Thymus (tissue), 11 donors: Measurements from ENCODE around the gene MYL12A. TPM values are rescaled to one million over a fixed set of nuclear protein-coding genes. Genes with fewer than 3 reads are reported as not detected.
"Not testable (repeated sequence)": the region's sequence is repeated elsewhere in the genome, so short reads cannot be mapped to it uniquely, and the experiment has no call there.

Experiments used
- DNase-seq, 9 donors: peaks; one replicate each; pipeline ENCODE4 v3.0.0-alpha.2; 2013; ENCODE audit warnings: low spot score in 9 of 9, low read depth in 6 of 9, missing footprints in 1 of 9
- H3K27ac ChIP-seq, 2 donors: one replicate each; pipeline ENCODE4 v1.5.1; 2013; ENCODE audit warnings: control low read depth in 1 of 2, low read depth in 1 of 2, low read length in 1 of 2, mild to moderate bottlenecking in 1 of 2, moderate library complexity in 1 of 2
- H3K27me3 ChIP-seq, 2 donors: one replicate each; pipeline ENCODE4 v1.5.1; 2013; ENCODE audit warnings: low read length in 1 of 2; ENCODE audit not compliant: control insufficient read depth in 2 of 2, insufficient read depth in 1 of 2
- H3K36me3 ChIP-seq, 2 donors: one replicate each; pipeline ENCODE4 v1.5.1; 2013; ENCODE audit warnings: low read length in 1 of 2, mild to moderate bottlenecking in 1 of 2, moderate library complexity in 1 of 2; ENCODE audit not compliant: control insufficient read depth in 2 of 2, insufficient read depth in 2 of 2
- H3K4me1 ChIP-seq, 2 donors: one replicate each; pipeline ENCODE4 v1.5.1; 2013; ENCODE audit warnings: low read length in 2 of 2; ENCODE audit not compliant: control insufficient read depth in 2 of 2, insufficient read depth in 2 of 2
- H3K4me3 ChIP-seq, 2 donors: one replicate each; pipeline ENCODE4 v1.5.1; 2013; ENCODE audit warnings: low read length in 2 of 2, control low read depth in 1 of 2, mild to moderate bottlenecking in 1 of 2
- H3K9me3 ChIP-seq, 2 donors: one replicate each; pipeline ENCODE4 v1.5.1; 2013; ENCODE audit warnings: low read length in 1 of 2, mild to moderate bottlenecking in 1 of 2; ENCODE audit not compliant: control insufficient read depth in 2 of 2, insufficient read depth in 1 of 2
- WGBS: extraction: QIAGEN DNeasy Blood & Tissue Kit; methylation state at CpG from one replicate; pipeline ENCODE4 v1.1.7; 2013; 5-methylcytosine and 5-hydroxymethylcytosine counted together
- polyA plus RNA-seq: library from polyadenylated mRNA; stranded (reverse); fragments of 200-250 nt; gene quantifications from one replicate; pipeline ENCODE4 v1.2.3, GENCODE V29; 2013
- total RNA-seq: library from RNA; stranded (reverse); fragments of 120-200 nt; gene quantifications from one replicate; pipeline ENCODE4 v1.2.4, GENCODE V29; 2013
- donor health status: healthy.

The MYL12A gene
- total and polyA plus RNA-seq, 2 donors, result 664 to 747 TPM

GRCh38 chr18:3266062-3266608, 18.5 kb downstream of the MYL12A start:
- no peaks in the 10 kb centered on the region for H3K27me3 ChIP-seq
- no peak overlapping the region for H3K27ac ChIP-seq
- H3K9me3 ChIP-seq, result no peaks in the 10 kb centered on the region
- no peak overlapping the region for H3K4me3 ChIP-seq
- peaks cover 0 to 2% of the 10 kb centered on the region in 2 donors for H3K36me3 ChIP-seq
- WGBS, result 68% methylated on average over 7 of the region's 7 CpGs
- H3K4me1 ChIP-seq, result peaks cover 13 to 15% of the 10 kb centered on the region in 2 donors
- DNase-seq, result no peak

GRCh38 chr18:3268306-3268705, 20.7 kb downstream of the MYL12A start:
- no peak for DNase-seq
- H3K4me1 ChIP-seq, result peaks cover 11 to 15% of the 10 kb centered on the region in 2 donors
- no peaks in the 10 kb centered on the region for H3K27me3 ChIP-seq
- H3K9me3 ChIP-seq, result no peaks in the 10 kb centered on the region
- H3K4me3 ChIP-seq, result no peak overlapping the region
- no peak overlapping the region for H3K27ac ChIP-seq
- H3K36me3 ChIP-seq, result peaks cover 4 to 6% of the 10 kb centered on the region in 2 donors

- DNase-seq, result no peak
- 96% methylated on average over 4 of the region's 4 CpGs for WGBS
- Histone ChIP-seq H3K36me3 (peaks cover 10 to 15% of the 10 kb centered on the region in 2 donors), H3K27me3 (no peaks in the 10 kb centered on the region), H3K4me3 (no peak overlapping the region), H3K27ac (no peak overlapping the region), H3K9me3 (no peaks in the 10 kb centered on the region), H3K4me1 (peaks cover 5 to 7% of the 10 kb centered on the region in 2 donors)
These were observed 21.8 kb downstream of the MYL12A start for GRCh38 chr18:3269241-3269913.

- DNase-seq, result no peak
- no peak overlapping the region for H3K4me3 ChIP-seq
- H3K4me1 ChIP-seq, result peaks cover 3 to 7% of the 10 kb centered on the region in 2 donors
- H3K9me3 ChIP-seq, result no peaks in the 10 kb centered on the region
- no peaks in the 10 kb centered on the region for H3K27me3 ChIP-seq
- H3K36me3 ChIP-seq, result peaks cover 13 to 21% of the 10 kb centered on the region in 2 donors
- WGBS, result 96% methylated on average over 1 of the region's 1 CpG
- no peak overlapping the region for H3K27ac ChIP-seq
These were observed 22.3 kb downstream of the MYL12A start for GRCh38 chr18:3269914-3270299.

GRCh38 chr18:3273042-3273441, 25.4 kb downstream of the MYL12A start:
- DNase-seq, result no peak
- Histone ChIP-seq H3K36me3 (peaks cover 26 to 42% of the 10 kb centered on the region in 2 donors), H3K9me3 (no peaks in the 10 kb centered on the region), H3K27me3 (no peaks in the 10 kb centered on the region), H3K27ac (no peak overlapping the region), H3K4me1 (no peaks in the 10 kb centered on the region), H3K4me3 (no peak overlapping the region)
- WGBS, result 65% methylated on average over 3 of the region's 3 CpGs

- peaks cover 26 to 47% of the 10 kb centered on the region in 2 donors for H3K36me3 ChIP-seq
- not testable (repeated sequence) for H3K27ac ChIP-seq, H3K4me3 ChIP-seq, H3K27me3 ChIP-seq, H3K9me3 ChIP-seq, DNase-seq, H3K4me1 ChIP-seq
- 93% methylated on average over 7 of the region's 7 CpGs for WGBS
These were observed 30.1 kb downstream of the MYL12A start for GRCh38 chr18:3277643-3278213.

- H3K4me3 ChIP-seq, result no peak overlapping the region
- H3K27me3 ChIP-seq, result no peaks in the 10 kb centered on the region
- no peaks in the 10 kb centered on the region for H3K4me1 ChIP-seq
- no peak overlapping the region for H3K27ac ChIP-seq
- no peaks in the 10 kb centered on the region for H3K9me3 ChIP-seq
- 66% methylated on average over 14 of the region's 14 CpGs for WGBS
- DNase-seq, result no peak
- H3K36me3 ChIP-seq, result peaks cover 16 to 33% of the 10 kb centered on the region in 2 donors
These were observed 31.9 kb downstream of the MYL12A start for GRCh38 chr18:3279201-3280185.

GRCh38 chr18:3281456-3282400, 34.1 kb downstream of the MYL12A start:
- WGBS, result 71% methylated on average over 2 of the region's 2 CpGs
- H3K4me3 ChIP-seq, result no peak overlapping the region
- peak; percentile 37 to 89 (median 75) for DNase-seq
- H3K9me3 ChIP-seq, result peaks cover 0 to 5% of the 10 kb centered on the region in 2 donors
- peaks cover 8 to 11% of the 10 kb centered on the region in 2 donors for H3K36me3 ChIP-seq
- no peaks in the 10 kb centered on the region for H3K27me3 ChIP-seq
- H3K27ac ChIP-seq, result no peak overlapping the region
- H3K4me1 ChIP-seq, result no peaks in the 10 kb centered on the region
